Brain microvascular endothelial cell (primary cell): ENCODE data around the gene ELF1.

Experiments used
- DNase-seq: peaks from one replicate; pipeline ENCODE4 v3.0.0-alpha.2; 2020
- H3K27ac ChIP-seq: fragments of 250-450 bp; sonication (Bioruptor Pico); 2 replicates; pipeline ENCODE4 v1.5.1; 2020; ENCODE audit warnings: mild to moderate bottlenecking, moderate library complexity
- H3K27me3 ChIP-seq: fragments of 250-450 bp; sonication (Bioruptor Pico); replicated peaks from 2 replicates; pipeline ENCODE4 v1.5.1; 2020; ENCODE audit warnings: mild to moderate bottlenecking
- H3K36me3 ChIP-seq: fragments of 250-450 bp; sonication (Bioruptor Pico); replicated peaks from 2 replicates; pipeline ENCODE4 v1.5.1; 2020; ENCODE audit warnings: mild to moderate bottlenecking
- H3K4me3 ChIP-seq: 2 replicates; pipeline ENCODE4 v1.5.1; 2011; ENCODE audit warnings: low read depth, mild to moderate bottlenecking, control low read depth, low read length, moderate library complexity
- in situ Hi-C: cut with HindIII; loops from 2 replicates; pipeline ENCODE4 v1.10.0; 2017; ENCODE audit warnings: low sequenced_read_pairs, low pct_ligation_motif_present
- TF ChIP-seq, protein P1 (sequence below): IDR thresholded peaks from 2 replicates; pipeline ENCODE4 v1.5.1; 2011; ENCODE audit warnings: low read depth, mild to moderate bottlenecking, moderate library complexity, low read length, control low read depth, inconsistent platforms; ENCODE audit errors: missing control alignments

The ELF1 gene

DNA sequence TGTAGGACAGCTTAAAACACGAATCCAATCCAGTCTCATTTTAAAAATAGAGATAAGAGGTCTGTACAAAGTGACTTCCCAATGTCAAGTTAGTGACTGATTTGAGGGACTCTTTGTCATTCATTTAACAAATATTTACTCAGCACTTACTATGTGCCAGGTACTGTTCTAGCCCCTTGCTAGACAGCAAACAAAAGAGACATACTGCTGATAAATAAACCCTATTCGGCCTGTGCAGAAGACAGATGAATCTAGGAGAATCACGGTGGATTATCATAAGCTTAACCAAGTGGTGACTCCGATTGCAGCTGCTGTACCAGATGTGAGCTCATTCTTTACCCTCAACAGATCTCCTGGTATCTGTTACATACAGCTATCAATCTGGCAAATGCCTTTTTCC is 6.4 kb upstream of the ELF1 start:
- no peaks in the 10 kb centered on the region for H3K36me3 ChIP-seq
- H3K4me3 ChIP-seq, result no peak overlapping the region
- H3K27me3 ChIP-seq, result no peaks in the 10 kb centered on the region
- TF ChIP-seq, protein P1, sequence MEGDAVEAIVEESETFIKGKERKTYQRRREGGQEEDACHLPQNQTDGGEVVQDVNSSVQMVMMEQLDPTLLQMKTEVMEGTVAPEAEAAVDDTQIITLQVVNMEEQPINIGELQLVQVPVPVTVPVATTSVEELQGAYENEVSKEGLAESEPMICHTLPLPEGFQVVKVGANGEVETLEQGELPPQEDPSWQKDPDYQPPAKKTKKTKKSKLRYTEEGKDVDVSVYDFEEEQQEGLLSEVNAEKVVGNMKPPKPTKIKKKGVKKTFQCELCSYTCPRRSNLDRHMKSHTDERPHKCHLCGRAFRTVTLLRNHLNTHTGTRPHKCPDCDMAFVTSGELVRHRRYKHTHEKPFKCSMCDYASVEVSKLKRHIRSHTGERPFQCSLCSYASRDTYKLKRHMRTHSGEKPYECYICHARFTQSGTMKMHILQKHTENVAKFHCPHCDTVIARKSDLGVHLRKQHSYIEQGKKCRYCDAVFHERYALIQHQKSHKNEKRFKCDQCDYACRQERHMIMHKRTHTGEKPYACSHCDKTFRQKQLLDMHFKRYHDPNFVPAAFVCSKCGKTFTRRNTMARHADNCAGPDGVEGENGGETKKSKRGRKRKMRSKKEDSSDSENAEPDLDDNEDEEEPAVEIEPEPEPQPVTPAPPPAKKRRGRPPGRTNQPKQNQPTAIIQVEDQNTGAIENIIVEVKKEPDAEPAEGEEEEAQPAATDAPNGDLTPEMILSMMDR, result no peak
- in situ Hi-C loops, result no loop called here
- DNase-seq, result no peak
- no peak overlapping the region for H3K27ac ChIP-seq

DNA sequence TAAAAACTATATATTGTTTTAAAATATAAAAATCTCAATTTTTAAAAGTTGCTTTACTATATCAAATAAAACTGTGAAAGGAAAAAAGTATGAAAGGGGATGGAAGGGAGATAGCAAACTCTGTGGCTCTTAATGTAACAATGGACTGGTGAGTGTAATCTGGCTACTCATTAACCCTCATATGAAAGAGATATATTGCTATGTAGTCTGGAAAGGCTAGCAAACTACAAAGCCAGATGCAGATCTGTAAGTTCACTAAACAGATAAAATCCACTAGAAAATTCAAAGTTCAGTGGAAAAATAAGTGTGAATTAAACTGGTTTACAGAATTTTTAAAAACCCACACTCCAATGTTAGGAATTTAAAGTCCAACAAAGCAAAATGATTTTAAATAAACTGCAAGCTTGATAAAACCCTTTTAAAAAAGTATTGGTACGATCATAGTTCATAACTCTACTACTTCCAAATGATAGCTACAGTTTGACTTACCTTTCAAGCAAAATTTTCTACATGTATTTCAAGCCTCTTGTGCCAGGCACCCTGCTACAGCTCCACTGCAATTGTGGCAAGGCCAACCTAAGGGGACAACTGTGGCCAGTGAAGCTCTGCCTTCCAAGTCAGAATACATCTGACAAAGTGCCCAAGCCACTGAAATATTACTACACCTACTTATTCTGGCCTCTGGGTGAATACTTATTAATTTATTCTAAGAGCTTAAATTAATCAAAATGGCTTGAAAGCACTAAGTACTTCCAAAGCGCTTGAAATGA is 647 bp upstream of the ELF1 start:
- Histone ChIP-seq H3K27me3 (no peaks in the 10 kb centered on the region), H3K4me3 (no peak overlapping the region), H3K36me3 (no peaks in the 10 kb centered on the region), H3K27ac (no peak overlapping the region)
- in situ Hi-C loops, result no loop called here
- DNase-seq, result no peak
- TF ChIP-seq, protein P1, result no peak

DNA sequence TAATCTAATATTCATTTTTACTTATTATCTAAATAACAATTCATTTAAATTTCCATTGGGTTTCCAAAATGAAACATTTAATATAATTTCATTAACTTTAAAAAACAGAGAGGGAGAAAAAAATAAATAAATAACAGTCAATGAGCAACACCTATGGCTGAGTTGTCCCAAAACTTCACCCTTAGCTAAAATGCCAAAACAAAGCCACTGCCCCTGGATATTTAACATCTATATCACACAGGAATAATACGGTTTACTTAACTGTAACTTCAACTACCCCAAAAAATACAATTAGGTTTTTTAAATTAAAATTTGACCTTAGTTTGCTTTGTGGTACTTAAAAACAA is 541 bp downstream of the ELF1 start:
- Histone ChIP-seq H3K27ac (peak overlapping the region; percentile 57), H3K27me3 (no peaks in the 10 kb centered on the region), H3K36me3 (no peaks in the 10 kb centered on the region), H3K4me3 (no peak overlapping the region)
- in situ Hi-C loops, result no loop called here
- TF ChIP-seq, protein P1, result no peak
- DNase-seq, result no peak

DNA sequence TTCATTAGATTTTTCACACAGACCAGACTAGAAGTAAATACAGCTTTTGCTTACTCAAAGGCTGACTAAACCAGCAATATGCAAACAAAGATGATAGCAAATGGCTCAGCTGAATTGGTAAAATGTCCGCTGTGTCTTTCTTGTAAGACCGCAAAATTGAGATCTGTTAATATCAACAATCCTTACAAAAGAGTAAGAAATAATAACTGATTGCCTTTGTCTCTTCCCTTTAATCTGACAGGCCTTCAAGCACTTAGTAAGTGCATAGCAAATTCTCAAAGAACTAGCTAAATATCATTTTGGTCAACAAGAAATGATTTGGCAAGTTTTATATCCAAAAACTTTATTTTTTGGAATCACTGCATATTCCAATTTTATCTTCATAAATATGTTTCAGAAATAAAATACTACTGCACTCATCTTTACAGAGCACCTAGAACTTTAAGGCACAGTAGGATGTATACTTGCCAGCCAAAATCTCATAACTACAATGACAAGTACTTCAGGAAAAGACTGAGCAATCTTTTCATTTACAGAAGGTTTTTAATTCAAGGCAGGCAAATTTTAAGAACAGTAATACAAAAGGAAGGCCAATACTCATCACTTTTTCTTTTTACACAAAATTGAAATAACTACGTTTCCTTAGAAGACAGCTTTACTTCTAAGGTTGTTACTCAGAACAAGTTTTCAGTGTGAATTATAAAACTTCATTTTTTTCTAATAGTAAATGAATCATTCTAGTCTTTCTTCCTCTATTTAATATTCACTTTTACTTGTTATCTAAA is 1.1 kb downstream of the ELF1 start:
- TF ChIP-seq, protein P1, result no peak
- Histone ChIP-seq H3K27ac (no peak overlapping the region), H3K36me3 (no peaks in the 10 kb centered on the region), H3K27me3 (no peaks in the 10 kb centered on the region), H3K4me3 (no peak overlapping the region)
- DNase-seq, result no peak
- in situ Hi-C loops, result no loop called here

DNA sequence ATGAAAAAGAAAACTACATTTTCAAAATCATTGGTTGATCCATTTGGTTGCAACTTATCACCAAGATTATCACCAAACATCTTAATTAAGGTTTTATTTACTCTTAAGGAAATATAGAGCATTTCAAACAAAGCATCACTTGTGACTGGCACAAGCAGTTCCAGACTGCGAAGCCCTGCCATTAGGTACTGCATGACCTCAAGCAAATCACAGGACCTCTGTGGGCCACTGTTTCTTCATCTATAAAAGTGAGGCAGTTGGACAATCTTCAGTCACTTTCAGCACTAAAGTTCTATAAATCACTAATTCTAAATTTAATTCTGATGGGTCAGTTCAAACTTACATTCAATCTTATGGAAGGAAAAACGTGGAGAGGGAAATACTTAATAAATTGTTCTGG is 2.0 kb downstream of the ELF1 start:
- TF ChIP-seq, protein P1, result no peak
- Histone ChIP-seq H3K27me3 (no peaks in the 10 kb centered on the region), H3K27ac (no peak overlapping the region), H3K36me3 (no peaks in the 10 kb centered on the region), H3K4me3 (no peak overlapping the region)
- in situ Hi-C loops, result no loop called here
- DNase-seq, result no peak
